DND-41 (cell line): ENCODE measurements around the gene DNMT3L.
"Not testable (repeated sequence)": the region's sequence is repeated elsewhere in the genome, so short reads cannot be mapped to it uniquely, and the experiment has no call there.

Experiments used
- CTCF ChIP-seq: IDR thresholded peaks from 2 replicates; pipeline ENCODE4 v1.5.1; 2012; ENCODE audit warnings: borderline replicate concordance, low read length, moderate library complexity, mild to moderate bottlenecking; ENCODE audit not compliant: poor library complexity, severe bottlenecking; ENCODE audit errors: extremely low read depth
- EZH2 ChIP-seq: IDR thresholded peaks from 3 replicates; pipeline ENCODE4 v1.6.1; 2012; ENCODE audit warnings: borderline replicate concordance, low read depth, mild to moderate bottlenecking, moderate library complexity, low read length, inconsistent platforms; ENCODE audit not compliant: severe bottlenecking

DNA sequence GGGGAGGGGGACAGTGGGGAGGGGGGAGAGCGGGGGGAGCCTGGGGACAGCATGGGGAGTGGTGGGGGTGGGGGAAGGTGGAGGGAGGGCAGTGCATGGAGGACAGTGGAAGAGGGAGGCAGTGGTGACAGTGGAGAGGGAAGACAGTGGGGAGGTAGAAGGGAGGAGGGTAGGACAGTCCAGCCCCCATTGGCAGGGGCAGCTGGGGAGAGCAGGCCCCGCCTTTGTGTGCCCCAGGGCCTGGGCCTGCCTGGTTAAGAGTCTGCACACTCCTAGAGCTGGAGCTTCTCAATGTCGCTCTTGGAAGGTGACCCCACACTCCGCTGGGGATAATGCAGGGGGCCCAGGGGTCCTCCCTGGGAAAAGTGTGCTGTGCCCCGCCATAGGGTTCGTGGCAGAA, 36.1 kb downstream of the DNMT3L start:
- not testable (repeated sequence) for TF ChIP-seq CTCF, EZH2
